Neuronal stem cell (in vitro differentiated cells): ENCODE measurements around the gene GXYLT2.

Experiments
- DNase-seq: peaks from one replicate; pipeline ENCODE4 v3.0.0-alpha.2; 2013; ENCODE audit warnings: low spot score
- H2AFZ ChIP-seq: one replicate; pipeline ENCODE4 v1.6.1; 2013; ENCODE audit warnings: mild to moderate bottlenecking, low read length, inconsistent platforms
- H2AK5ac ChIP-seq: 2 replicates; pipeline ENCODE4 v1.6.1; 2013; ENCODE audit warnings: low read depth, mild to moderate bottlenecking, inconsistent platforms, low read length, moderate library complexity, mixed read lengths
- H2BK120ac ChIP-seq: 2 replicates; pipeline ENCODE4 v1.6.1; 2013; ENCODE audit warnings: low read depth, mild to moderate bottlenecking, inconsistent platforms, low read length, moderate library complexity, mixed read lengths
- H2BK12ac ChIP-seq: one replicate; pipeline ENCODE4 v1.6.1; 2013; ENCODE audit warnings: low read length, inconsistent platforms
- H2BK15ac ChIP-seq: 2 replicates; pipeline ENCODE4 v1.6.1; 2013; ENCODE audit warnings: mild to moderate bottlenecking, low read length, inconsistent platforms, mixed read lengths
- H2BK5ac ChIP-seq: one replicate; pipeline ENCODE4 v1.6.1; 2013; ENCODE audit warnings: inconsistent platforms, mild to moderate bottlenecking, low read length, moderate library complexity
- H3K14ac ChIP-seq: one replicate; pipeline ENCODE4 v1.6.1; 2013; ENCODE audit warnings: low read length, inconsistent platforms
- H3K18ac ChIP-seq: 2 replicates; pipeline ENCODE4 v1.6.1; 2013; ENCODE audit warnings: low read length, inconsistent platforms
- H3K23ac ChIP-seq: 2 replicates; pipeline ENCODE4 v1.6.1; 2013; ENCODE audit warnings: low read depth, mild to moderate bottlenecking, mixed read lengths, low read length, inconsistent platforms; ENCODE audit not compliant: poor library complexity
- H3K27ac ChIP-seq: replicated peaks from 3 replicates; pipeline ENCODE4 v1.5.1; 2013; ENCODE audit warnings: low read length, inconsistent platforms
- H3K27me3 ChIP-seq, 3 experiments: 2 replicates each; pipeline ENCODE4 v1.6.1; 2013; ENCODE audit warnings: low read length in 3 of 3, mild to moderate bottlenecking in 2 of 3, inconsistent platforms in 1 of 3, low read depth in 1 of 3, mixed read lengths in 1 of 3, moderate library complexity in 1 of 3; ENCODE audit not compliant: control insufficient read depth in 3 of 3, insufficient read depth in 3 of 3
- H3K36me3 ChIP-seq, 2 donors: replicated peaks in 1 of 2; 2 replicates each; pipeline ENCODE4 v1.6.1; 2013; ENCODE audit warnings: low read length in 2 of 2; ENCODE audit not compliant: control insufficient read depth in 2 of 2, insufficient read depth in 2 of 2
- H3K4ac ChIP-seq: 2 replicates; pipeline ENCODE4 v1.6.1; 2013; ENCODE audit warnings: inconsistent platforms, mild to moderate bottlenecking, low read length, moderate library complexity
- H3K4me1 ChIP-seq, 2 donors: 1 replicate in 1 of 2; 2 replicates in 1 of 2; pipeline ENCODE4 v1.6.1; 2013; ENCODE audit warnings: low read length in 2 of 2, low read depth in 1 of 2; ENCODE audit not compliant: control insufficient read depth in 2 of 2, insufficient read depth in 1 of 2
- H3K4me2 ChIP-seq: one replicate; pipeline ENCODE4 v1.6.1; 2013; ENCODE audit warnings: mild to moderate bottlenecking, low read length, inconsistent platforms; ENCODE audit not compliant: insufficient read depth, poor library complexity, severe bottlenecking
- H3K4me3 ChIP-seq, 2 donors: 2 replicates each; pipeline ENCODE4 v1.5.1; 2013; ENCODE audit warnings: low read length in 2 of 2, mild to moderate bottlenecking in 2 of 2, inconsistent platforms in 1 of 2, moderate library complexity in 1 of 2
- H3K79me1 ChIP-seq: one replicate; pipeline ENCODE4 v1.6.1; 2013; ENCODE audit warnings: low read depth, mild to moderate bottlenecking, inconsistent platforms, low read length, moderate library complexity
- H3K9ac ChIP-seq: one replicate; pipeline ENCODE4 v1.6.1; 2013; ENCODE audit warnings: mild to moderate bottlenecking, low read depth, low read length, inconsistent platforms; ENCODE audit not compliant: poor library complexity
- H3K9me3 ChIP-seq, 2 donors: replicated peaks in 1 of 2; 2 replicates each; pipeline versions ENCODE3 to v1.6.1; 2013; ENCODE audit warnings: low read length in 2 of 2, mild to moderate bottlenecking in 2 of 2, inconsistent platforms in 1 of 2, low read depth in 1 of 2, mixed read lengths in 1 of 2, moderate library complexity in 1 of 2; ENCODE audit not compliant: control insufficient read depth in 2 of 2, insufficient read depth in 1 of 2
- H4K8ac ChIP-seq: one replicate; pipeline ENCODE4 v1.6.1; 2013; ENCODE audit warnings: low read depth, mild to moderate bottlenecking, inconsistent platforms, low read length, moderate library complexity
- H4K91ac ChIP-seq: one replicate; pipeline ENCODE4 v1.6.1; 2013; ENCODE audit warnings: low read length, low read depth, mild to moderate bottlenecking, inconsistent platforms; ENCODE audit not compliant: poor library complexity
- WGBS, 2 donors: extraction: QIAGEN DNeasy Blood & Tissue Kit; methylation state at CpG; one replicate each; pipeline ENCODE4 v1.1.7; 2013; ENCODE audit warnings: missing lambda C conversion rate in 2 of 2, mixed read lengths in 1 of 2; ENCODE audit not compliant: insufficient read length in 2 of 2, insufficient replicate concordance in 1 of 2; ENCODE audit errors: extremely low coverage in 2 of 2; 5-methylcytosine and 5-hydroxymethylcytosine counted together

The GXYLT2 gene

DNA sequence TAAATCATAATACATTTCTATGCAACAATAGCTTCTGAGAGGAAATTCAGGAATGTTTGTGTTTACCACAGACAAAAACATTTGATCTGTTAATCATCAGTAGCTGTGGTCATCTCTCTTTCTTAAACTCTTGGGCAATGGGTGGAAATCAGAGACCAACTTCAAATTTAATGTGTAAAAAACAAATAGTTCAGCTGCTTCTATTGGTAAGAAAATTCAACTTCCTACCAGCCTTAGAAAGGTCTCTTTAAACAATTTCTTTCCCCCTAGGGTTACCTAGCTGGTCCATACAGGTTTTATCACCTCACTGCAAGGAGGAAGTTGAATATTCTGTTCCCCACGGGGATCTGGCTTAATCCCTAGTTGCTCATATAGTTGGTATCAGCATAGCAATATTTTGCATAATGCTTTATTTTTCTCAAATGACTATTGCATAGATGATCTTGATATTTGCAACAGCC is 88.5 kb downstream of the GXYLT2 start:
- Histone ChIP-seq H2AK5ac (no peak overlapping the region), H3K23ac (no peak overlapping the region)
- WGBS, 2 donors, result no CpG with 5 or more reads among the region's 1 CpG

DNA sequence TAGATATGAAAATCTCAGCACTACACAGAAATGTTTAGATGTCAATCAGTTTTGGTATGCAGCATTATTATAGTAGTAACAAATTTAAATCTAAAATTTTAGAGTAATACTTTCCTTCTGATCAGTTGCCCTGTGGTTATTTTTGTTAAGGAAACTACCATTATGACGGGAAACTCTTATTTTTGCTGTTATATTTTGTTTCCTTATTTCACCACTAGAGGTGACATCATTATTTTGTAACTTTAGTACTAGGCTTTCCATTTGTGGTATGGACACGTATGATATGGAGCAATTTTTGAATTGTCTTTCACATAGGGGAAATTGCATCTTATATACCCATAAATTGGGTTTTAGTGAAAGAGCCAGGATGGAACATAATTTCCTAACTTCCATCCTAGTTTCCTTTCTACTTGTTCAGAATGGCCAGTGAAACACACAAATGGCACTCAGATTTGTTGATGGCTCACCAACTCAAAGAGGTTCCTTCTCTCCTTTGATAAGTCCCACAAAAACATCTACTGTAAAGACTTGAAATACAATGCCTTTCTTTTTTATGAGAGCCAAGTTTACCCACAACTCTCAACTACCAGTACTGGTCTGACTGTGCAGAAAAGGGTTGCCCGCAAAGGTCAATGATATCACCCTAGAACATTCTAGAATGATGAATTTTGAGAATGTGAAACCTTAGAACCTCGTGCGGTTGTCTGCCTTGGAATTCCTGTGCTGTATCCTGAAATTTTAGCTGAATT is 89.4 kb downstream of the GXYLT2 start:
- H2BK5ac ChIP-seq, result no peak overlapping the region
- no peak for DNase-seq
- no peak overlapping the region for H2BK12ac ChIP-seq
- no peaks in the 10 kb centered on the region for H3K79me1 ChIP-seq
- H2AFZ ChIP-seq, result no peak overlapping the region
- H3K23ac ChIP-seq, result no peak overlapping the region
- H3K36me3 ChIP-seq, result no peaks in the 10 kb centered on the region
- no peak overlapping the region for H3K4me2 ChIP-seq
- no CpG with 5 or more reads among the region's 5 CpGs for WGBS, 2 donors
- no peak overlapping the region for H3K4me3 ChIP-seq
- no peak overlapping the region for H2BK120ac ChIP-seq
- no peak overlapping the region for H2AK5ac ChIP-seq
- H4K8ac ChIP-seq, result no peak overlapping the region
- H3K9ac ChIP-seq, result no peak overlapping the region
- H3K4ac ChIP-seq, result no peak overlapping the region
- no peak overlapping the region for H3K18ac ChIP-seq
- H2BK15ac ChIP-seq, result no peak overlapping the region
- H3K9me3 ChIP-seq, result no peaks in the 10 kb centered on the region
- no peak overlapping the region for H3K14ac ChIP-seq
- no peak overlapping the region for H3K27ac ChIP-seq
- H4K91ac ChIP-seq, result no peak overlapping the region
- peaks cover 0 to 5% of the 10 kb centered on the region in 2 donors for H3K4me1 ChIP-seq
- peaks cover 0 to 11% (median 0%) of the 10 kb centered on the region in 3 experiments for H3K27me3 ChIP-seq

More for the DNA sequence above, 88.5 kb downstream of the GXYLT2 start:
- Histone ChIP-seq H2BK120ac (no peak overlapping the region), H3K27me3 (peaks cover 0 to 11% (median 0%) of the 10 kb centered on the region in 3 experiments), H3K18ac (no peak overlapping the region), H3K4me2 (no peak overlapping the region), H3K9ac (no peak overlapping the region), H3K9me3 (no peaks in the 10 kb centered on the region), H3K4ac (no peak overlapping the region), H3K27ac (no peak overlapping the region), H2AFZ (no peak overlapping the region), H3K4me3 (no peak overlapping the region), H4K91ac (no peak overlapping the region), H3K14ac (no peak overlapping the region), H2BK5ac (no peak overlapping the region), H4K8ac (no peak overlapping the region), H2BK12ac (no peak overlapping the region), H3K79me1 (no peaks in the 10 kb centered on the region), H2BK15ac (no peak overlapping the region), H3K4me1 (peaks cover 0 to 5% of the 10 kb centered on the region in 2 donors), H3K36me3 (no peaks in the 10 kb centered on the region)
- DNase-seq, result no peak

DNA sequence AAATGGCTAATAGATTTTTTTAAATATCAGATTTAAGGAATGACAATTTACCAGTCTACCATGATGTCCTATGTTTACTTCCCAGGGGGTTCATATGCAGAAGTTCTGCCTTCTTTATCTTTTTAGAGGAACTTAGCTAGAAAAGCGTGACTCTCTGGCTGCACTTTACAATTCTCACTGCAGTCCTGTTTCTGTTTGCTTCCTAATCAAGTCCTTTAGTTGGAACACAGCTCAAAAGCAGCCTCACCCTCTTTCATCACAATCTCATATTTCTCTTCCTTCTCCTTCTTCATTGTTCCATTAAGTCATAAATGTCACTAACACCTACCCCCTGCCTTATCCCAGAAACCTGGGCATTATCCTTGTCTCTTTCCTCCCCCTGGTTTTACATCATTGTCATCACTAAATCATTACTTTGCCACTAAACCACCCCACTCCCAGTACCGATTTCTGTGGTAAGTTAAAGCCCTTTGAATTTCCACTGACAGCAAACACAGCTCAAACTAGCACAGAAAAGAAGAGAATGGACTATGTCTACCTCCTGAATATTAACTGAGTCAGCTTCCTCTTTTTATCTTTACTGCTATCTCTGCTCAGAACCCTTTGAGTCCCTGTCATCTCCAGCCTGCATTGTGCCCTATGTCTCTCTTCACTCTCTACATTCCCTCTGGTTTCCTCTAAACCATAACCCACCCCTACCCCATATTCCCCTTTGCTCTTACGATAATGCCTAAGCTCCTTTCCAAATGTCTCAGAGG is 94.9 kb downstream of the GXYLT2 start:
- H3K36me3 ChIP-seq, result no peaks in the 10 kb centered on the region
- no peak overlapping the region for H3K14ac ChIP-seq
- H3K4me2 ChIP-seq, result no peak overlapping the region

DNA sequence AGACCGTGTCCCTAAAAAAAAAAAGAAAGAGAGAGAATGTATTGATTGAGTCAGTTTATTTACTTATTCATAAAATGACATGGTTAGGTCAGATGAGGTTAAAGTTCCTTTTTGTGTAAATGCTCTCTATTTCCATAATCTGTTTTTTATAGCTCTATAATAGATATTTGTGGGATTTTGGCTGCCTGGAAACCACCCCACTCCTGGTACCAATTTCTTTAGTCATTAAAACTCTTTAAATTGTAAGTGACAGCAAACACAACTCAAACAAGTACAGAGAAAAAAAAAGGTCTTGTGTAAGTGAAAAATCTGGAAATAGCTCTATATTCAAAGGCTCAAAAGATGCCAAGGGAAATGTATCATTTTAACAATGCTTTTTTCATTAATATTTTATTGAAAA is 97.7 kb downstream of the GXYLT2 start:
- Histone ChIP-seq H3K18ac (no peak overlapping the region), H2BK120ac (no peak overlapping the region), H2AK5ac (no peak overlapping the region), H4K8ac (no peak overlapping the region), H3K4me1 (no peaks in the 10 kb centered on the region), H3K4ac (no peak overlapping the region), H2AFZ (no peak overlapping the region), H2BK15ac (no peak overlapping the region), H3K4me3 (no peak overlapping the region), H2BK5ac (no peak overlapping the region), H3K79me1 (no peaks in the 10 kb centered on the region), H3K27ac (no peak overlapping the region), H3K36me3 (no peaks in the 10 kb centered on the region), H3K9ac (no peak overlapping the region), H3K27me3 (peaks cover 0 to 4% (median 0%) of the 10 kb centered on the region in 3 experiments), H2BK12ac (no peak overlapping the region), H3K4me2 (no peak overlapping the region), H3K23ac (no peak overlapping the region), H3K14ac (no peak overlapping the region), H4K91ac (no peak overlapping the region), H3K9me3 (no peaks in the 10 kb centered on the region)
- no CpG with 5 or more reads among the region's 1 CpG for WGBS, 2 donors
- DNase-seq, result no peak

More for the DNA sequence above, 94.9 kb downstream of the GXYLT2 start:
- H2BK120ac ChIP-seq, result no peak overlapping the region
- no peak overlapping the region for H3K4me3 ChIP-seq
- no peak overlapping the region for H3K23ac ChIP-seq
- no peak overlapping the region for H4K8ac ChIP-seq
- no peak overlapping the region for H3K18ac ChIP-seq
- H3K27ac ChIP-seq, result no peak overlapping the region
- no peak overlapping the region for H3K9ac ChIP-seq
- H3K27me3 ChIP-seq, result peaks cover 0 to 8% (median 0%) of the 10 kb centered on the region in 3 experiments
- H2AFZ ChIP-seq, result no peak overlapping the region
- H3K9me3 ChIP-seq, result no peaks in the 10 kb centered on the region
- H2BK5ac ChIP-seq, result no peak overlapping the region
- no peak for DNase-seq
- 100% methylated on average over 1 of the region's 3 CpGs; no CpG with 5 or more reads in 1 of the 2 donors for WGBS, 2 donors
- H3K4me1 ChIP-seq, result no peaks in the 10 kb centered on the region
- H2BK15ac ChIP-seq, result no peak overlapping the region
- H2BK12ac ChIP-seq, result no peak overlapping the region
- no peak overlapping the region for H4K91ac ChIP-seq
- H2AK5ac ChIP-seq, result no peak overlapping the region
- H3K4ac ChIP-seq, result no peak overlapping the region
- no peaks in the 10 kb centered on the region for H3K79me1 ChIP-seq
